Immature natural killer cell (primary cell): ENCODE data around the gene OR13J1. TPM values are rescaled to one million over a fixed set of nuclear protein-coding genes. Genes with fewer than 3 reads are reported as not detected.
"Not testable (repeated sequence)": the region's sequence is repeated elsewhere in the genome, so short reads cannot be mapped to it uniquely, and the experiment has no call there.

Source experiments
- DNase-seq, 3 donors: peaks; one replicate each; pipeline ENCODE4 v3.0.0; 2022; ENCODE audit warnings: mixed read lengths in 1 of 3
- H3K27ac Mint-ChIP-seq, 6 donors: one replicate each; pipeline ENCODE4 v1.8.0; 2020; ENCODE audit warnings: mixed read lengths in 6 of 6, mild to moderate bottlenecking in 5 of 6, inconsistent platforms in 4 of 6, moderate library complexity in 3 of 6
- H3K27me3 Mint-ChIP-seq, 3 donors: one replicate each; pipeline ENCODE4 v1.8.0; 2020 to 2021; ENCODE audit warnings: low read depth in 3 of 3, mild to moderate bottlenecking in 3 of 3, mixed read lengths in 3 of 3, moderate library complexity in 3 of 3, inconsistent platforms in 1 of 3
- H3K36me3 Mint-ChIP-seq, 3 donors: one replicate each; pipeline ENCODE4 v1.8.0; 2020; ENCODE audit warnings: mixed read lengths in 3 of 3, inconsistent platforms in 2 of 3, mild to moderate bottlenecking in 2 of 3
- H3K4me1 Mint-ChIP-seq, 2 donors: one replicate each; pipeline ENCODE4 v1.8.0; 2020; ENCODE audit warnings: inconsistent platforms in 2 of 2, mild to moderate bottlenecking in 2 of 2, mixed read lengths in 2 of 2, moderate library complexity in 1 of 2
- H3K4me3 Mint-ChIP-seq, 5 donors: one replicate each; pipeline ENCODE4 v1.8.0; 2020; ENCODE audit warnings: mild to moderate bottlenecking in 5 of 5, mixed read lengths in 5 of 5, inconsistent platforms in 3 of 5, moderate library complexity in 3 of 5
- H3K9me3 Mint-ChIP-seq, 6 donors: one replicate each; pipeline ENCODE4 v1.8.0; 2020; ENCODE audit warnings: mild to moderate bottlenecking in 6 of 6, mixed read lengths in 6 of 6, inconsistent platforms in 4 of 6, moderate library complexity in 3 of 6
- polyA plus RNA-seq, 3 donors: library from polyadenylated mRNA; unstranded; fragments of 300-500 nt; fragmentation: Illumina TruSeq; gene quantifications; one replicate each; pipeline ENCODE4 v1.2.3, GENCODE V29; 2021

Gene OR13J1
- polyA plus RNA-seq, 3 donors from 2014 or later: not detected

DNA sequence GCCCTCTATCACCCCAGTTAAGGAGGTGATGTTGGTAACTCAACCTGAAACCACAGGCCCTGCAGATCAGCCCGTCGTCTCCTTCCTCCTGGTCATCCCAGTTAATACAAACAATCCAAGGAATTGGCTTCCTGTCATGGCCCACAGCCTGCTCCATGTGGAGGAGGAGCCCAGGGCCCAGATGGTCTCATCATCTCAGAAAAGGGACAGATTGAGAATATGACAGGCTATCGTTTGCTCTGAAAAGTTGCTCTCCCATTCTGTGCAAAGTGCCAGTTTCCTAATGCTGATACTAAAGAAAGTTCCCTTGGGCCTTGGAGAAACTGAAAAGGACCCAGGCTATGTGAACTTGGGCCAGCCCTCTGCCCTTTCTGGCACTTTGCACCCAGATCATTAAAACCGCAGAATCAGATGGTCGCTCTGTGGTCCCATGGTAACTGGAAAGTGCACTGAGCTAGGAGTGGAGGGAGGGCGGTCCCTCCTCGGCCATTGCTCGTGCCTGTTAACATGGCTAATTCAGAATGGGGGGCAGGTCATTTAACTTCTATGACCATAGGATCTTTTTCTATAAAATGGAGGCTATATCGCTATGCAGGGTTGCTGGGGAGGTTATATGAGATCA lies 38.4 kb upstream of the OR13J1 start:
- no peaks in the 10 kb centered on the region for H3K36me3 Mint-ChIP-seq
- no peak overlapping the region for H3K27ac Mint-ChIP-seq
- peaks cover 2 to 8% of the 10 kb centered on the region in 2 donors for H3K4me1 Mint-ChIP-seq
- no peak overlapping the region for H3K4me3 Mint-ChIP-seq
- DNase-seq: no peak
- H3K9me3 Mint-ChIP-seq: no peaks in the 10 kb centered on the region
- peaks cover 1 to 5% (median 1%) of the 10 kb centered on the region in 3 donors for H3K27me3 Mint-ChIP-seq

DNA sequence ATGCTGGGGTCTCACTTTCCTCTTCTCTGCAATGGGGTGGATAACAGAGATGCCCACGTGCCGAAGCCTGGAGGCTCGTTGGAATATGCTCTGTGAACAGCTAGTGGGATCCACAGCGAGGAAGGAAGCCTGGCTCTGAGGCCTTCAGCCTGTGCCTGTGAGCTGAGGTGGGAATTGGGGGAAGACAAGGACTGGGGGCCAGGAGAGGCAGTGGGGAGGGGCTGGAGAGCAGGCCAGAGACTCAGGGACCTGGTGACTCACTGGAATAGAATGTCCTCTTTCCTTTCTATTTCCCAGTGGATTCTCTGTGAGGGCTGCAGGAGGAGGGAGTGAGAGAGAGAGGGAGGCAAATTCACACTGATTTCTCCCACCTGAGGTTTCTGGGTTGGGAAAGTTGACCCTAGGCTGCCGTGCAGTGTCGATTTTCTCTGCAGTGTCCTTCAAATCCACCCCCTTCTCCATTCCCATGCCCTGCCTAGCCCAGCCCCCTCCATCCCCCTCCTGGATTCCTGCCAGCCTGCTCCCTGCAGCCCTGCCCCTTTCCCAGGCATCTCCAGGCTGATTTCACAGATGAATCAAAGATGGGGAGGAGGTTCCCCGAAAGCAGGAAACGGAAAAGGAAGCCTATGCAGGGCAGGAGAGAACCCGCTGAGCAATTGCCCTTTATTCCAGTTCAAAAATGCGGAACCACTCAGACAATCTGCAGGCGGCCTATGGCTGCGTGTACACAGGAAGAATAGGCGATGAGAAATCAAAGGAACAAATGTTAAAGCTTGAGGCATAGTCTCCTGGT lies 37.7 kb upstream of the OR13J1 start:
- Mint-ChIP-seq H3K4me3 (no peak overlapping the region), H3K27me3 (peaks cover 1 to 6% (median 1%) of the 10 kb centered on the region in 3 donors), H3K27ac (no peak overlapping the region), H3K36me3 (no peaks in the 10 kb centered on the region), H3K4me1 (peaks cover 2 to 8% of the 10 kb centered on the region in 2 donors), H3K9me3 (no peaks in the 10 kb centered on the region)
- no peak for DNase-seq

DNA sequence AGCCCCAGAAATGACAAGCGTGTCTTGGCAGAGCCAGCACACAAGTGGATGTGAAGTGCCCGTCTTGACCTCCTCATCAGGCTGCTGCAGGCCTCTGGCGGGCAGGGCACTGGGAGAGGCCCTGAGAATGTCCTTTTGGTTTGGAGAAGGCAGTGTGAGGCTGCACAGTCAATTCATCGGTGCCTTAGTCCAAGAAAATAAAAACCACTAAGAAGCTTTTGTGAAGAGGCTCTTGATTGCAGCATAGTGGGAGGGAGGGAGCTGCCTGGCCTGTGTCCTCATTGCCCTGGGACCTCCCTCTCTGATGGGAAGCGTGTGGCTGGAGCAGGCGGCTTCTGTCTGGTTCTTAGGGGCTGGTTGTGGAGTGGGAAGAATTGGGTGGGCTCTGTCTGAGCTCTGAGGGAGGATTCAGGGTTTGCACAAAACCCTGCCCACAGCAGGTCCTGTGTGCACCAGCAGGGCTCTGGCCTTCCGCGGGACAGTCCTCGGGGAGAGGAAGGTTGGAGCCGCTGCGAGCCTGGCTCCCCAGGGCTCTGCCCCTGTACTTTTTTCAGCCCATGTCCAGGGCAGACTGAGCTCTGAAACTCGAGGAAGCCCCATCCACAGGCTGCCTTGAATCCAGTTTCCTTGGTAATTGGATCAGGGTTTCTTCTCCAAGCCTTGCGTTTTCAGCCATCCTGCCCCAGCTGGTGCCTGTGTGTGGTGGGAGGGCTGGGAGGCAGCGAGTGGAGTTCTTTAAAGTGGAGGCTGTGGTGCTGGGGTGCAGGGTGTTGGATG lies 36.9 kb upstream of the OR13J1 start:
- peaks cover 1 to 9% (median 4%) of the 10 kb centered on the region in 3 donors for H3K27me3 Mint-ChIP-seq
- H3K4me3 Mint-ChIP-seq: no peak overlapping the region
- no peaks in the 10 kb centered on the region for H3K9me3 Mint-ChIP-seq
- H3K27ac Mint-ChIP-seq: no peak overlapping the region
- DNase-seq: no peak
- H3K36me3 Mint-ChIP-seq: no peaks in the 10 kb centered on the region
- peaks cover 2 to 8% of the 10 kb centered on the region in 2 donors for H3K4me1 Mint-ChIP-seq

DNA sequence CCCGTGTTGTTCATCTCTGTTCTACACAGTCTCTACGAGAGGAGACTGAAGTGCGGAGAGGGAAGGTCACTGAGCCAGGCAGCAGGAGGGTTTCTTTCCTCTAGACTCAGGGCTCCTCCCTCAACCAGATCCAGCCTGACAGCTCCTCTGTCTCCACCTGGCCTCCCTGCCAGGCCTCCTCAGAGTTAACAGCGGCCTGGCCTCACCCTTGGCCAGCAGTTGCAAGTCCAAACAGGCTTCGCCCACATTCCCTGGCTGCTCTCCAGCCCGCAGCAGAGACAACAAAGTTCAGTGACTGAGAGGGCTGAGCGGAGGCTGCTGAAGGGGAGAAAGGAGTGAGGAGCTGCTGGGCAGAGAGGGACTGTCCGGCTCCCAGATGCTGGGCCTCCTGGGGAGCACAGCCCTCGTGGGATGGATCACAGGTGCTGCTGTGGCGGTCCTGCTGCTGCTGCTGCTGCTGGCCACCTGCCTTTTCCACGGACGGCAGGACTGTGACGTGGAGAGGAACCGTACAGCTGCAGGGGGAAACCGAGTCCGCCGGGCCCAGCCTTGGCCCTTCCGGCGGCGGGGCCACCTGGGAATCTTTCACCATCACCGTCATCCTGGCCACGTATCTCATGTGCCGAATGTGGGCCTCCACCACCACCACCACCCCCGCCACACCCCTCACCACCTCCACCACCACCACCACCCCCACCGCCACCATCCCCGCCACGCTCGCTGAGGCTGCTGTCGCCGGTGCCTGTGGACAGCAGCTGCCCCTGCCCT lies 35.9 kb upstream of the OR13J1 start, which contains the start of gene HRCT1:
TSS of gene HRCT1 (plus strand) at position 291 of the 768 bp plus-strand sequence. CDS start at position 377, 86 bp downstream.
- Mint-ChIP-seq H3K27me3 (peaks cover 1 to 9% (median 6%) of the 10 kb centered on the region in 3 donors), H3K27ac (no peak within 1 kb of the TSS), H3K9me3 (no peaks in the 10 kb centered on the region), H3K4me3 (no peak within 1 kb of the TSS), H3K4me1 (peaks cover 1 to 5% of the 10 kb centered on the region in 2 donors), H3K36me3 (no peaks in the 10 kb centered on the region)
- DNase-seq: no peak

DNA sequence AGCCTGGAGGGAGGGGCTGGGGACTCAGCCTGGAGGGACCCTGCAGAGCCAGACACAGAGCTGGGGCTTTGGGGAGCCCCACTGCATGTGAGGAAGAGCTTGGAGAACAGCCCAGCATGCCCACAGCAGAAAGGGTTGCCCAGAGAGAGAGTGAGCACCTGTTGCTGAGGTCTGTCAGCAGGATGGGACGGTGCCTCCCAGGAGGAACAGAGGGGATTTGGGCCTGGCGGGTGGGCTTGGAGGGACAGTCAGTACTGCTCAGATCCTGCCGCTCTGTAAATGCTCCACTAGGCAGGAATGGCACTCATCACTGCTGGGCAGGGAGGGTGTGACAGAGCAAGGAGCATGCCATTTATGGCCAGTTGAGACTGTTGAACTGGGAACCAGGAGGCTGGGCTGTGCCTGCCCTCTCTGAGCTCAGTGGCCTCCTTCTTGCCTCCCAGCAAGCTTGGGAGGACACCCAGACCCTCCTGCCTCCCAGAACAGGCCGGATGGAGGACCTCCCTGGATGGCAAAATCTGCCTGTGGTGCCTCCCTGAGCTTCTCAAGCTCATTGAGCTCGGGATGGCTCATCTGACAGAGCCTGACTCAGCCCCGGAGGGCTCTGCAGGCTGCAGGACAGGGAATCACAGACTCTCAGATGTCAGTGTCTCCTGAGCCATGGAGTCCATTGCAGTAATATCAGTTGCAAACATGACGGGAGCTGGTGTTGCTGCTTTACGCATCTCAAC lies 35.0 kb upstream of the OR13J1 start:
- Mint-ChIP-seq H3K4me1 (no peaks in the 10 kb centered on the region), H3K4me3 (no peak overlapping the region), H3K36me3 (no peaks in the 10 kb centered on the region), H3K9me3 (no peaks in the 10 kb centered on the region), H3K27me3 (peaks cover 1 to 9% (median 6%) of the 10 kb centered on the region in 3 donors), H3K27ac (no peak overlapping the region)
- DNase-seq: no peak

DNA sequence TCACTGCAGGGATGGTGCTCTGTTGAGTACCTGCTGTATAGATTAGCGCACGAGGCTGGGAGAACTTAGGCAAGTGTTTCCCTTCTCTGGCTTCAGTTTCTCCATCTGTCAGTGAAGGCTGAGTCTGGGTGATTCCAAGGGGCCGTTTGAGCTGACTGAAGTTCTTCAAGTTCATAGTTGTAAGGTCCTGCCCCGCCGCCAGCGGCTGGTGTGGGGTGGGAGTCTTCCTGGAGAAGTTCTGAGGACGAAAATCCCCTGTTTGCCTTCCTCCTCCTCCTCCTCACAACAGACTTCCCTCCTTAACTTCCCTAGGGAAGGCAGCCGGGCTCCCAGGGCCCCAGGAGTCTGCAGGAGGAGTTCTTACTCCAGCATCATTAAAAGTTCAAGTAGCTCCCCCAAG lies 34.1 kb upstream of the OR13J1 start:
- H3K4me3 Mint-ChIP-seq: no peak overlapping the region
- H3K4me1 Mint-ChIP-seq: no peaks in the 10 kb centered on the region
- H3K36me3 Mint-ChIP-seq: no peaks in the 10 kb centered on the region
- peaks cover 4 to 9% (median 6%) of the 10 kb centered on the region in 3 donors for H3K27me3 Mint-ChIP-seq
- no peaks in the 10 kb centered on the region for H3K9me3 Mint-ChIP-seq
- H3K27ac Mint-ChIP-seq: no peak overlapping the region
- no peak for DNase-seq

DNA sequence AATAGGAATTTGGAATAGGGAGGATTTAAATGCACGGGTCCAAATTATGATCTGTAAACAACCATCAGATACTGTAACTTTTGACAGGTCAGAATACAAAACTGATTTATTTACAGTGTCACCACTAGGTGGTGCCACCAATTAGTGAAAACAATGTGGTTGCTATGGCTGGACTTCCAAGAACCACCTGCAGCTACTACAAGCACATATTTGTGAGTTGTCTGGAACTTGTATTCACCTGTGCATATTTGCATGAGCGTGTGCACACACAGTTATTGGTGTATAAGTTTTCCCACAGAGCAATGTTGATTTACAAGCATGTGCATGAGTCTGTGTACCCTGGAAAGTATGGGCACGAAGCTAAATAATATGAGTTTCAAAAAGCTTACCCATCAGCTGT lies 32.8 kb upstream of the OR13J1 start:
- H3K4me3 Mint-ChIP-seq: no peak overlapping the region

DNA sequence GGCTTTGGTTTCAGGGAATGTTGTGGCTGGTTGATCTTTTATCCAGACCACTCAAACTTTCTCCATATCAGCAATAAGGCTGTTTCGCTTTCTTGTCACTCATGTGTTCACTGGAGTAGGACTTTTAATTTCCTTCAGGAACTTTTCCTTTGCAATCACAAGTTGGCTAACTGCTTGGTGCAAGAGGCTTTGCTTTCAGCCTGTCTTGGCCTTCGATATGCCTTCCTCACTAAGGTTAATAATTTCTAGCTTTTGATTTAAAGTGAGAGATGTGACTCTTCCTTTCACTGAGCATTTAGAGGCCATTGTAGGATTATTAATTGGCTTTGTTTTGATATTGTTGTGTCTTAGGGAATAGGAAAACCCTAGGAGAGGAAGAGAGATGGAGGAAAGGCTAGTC lies 28.8 kb upstream of the OR13J1 start:
- Mint-ChIP-seq H3K36me3 (no peaks in the 10 kb centered on the region), H3K27ac (no peak overlapping the region), H3K9me3 (no peaks in the 10 kb centered on the region), H3K4me3 (no peak overlapping the region), H3K4me1 (no peaks in the 10 kb centered on the region), H3K27me3 (peaks cover 2 to 10% (median 10%) of the 10 kb centered on the region in 3 donors)
- no peak for DNase-seq

More for the DNA sequence above, 32.8 kb upstream of the OR13J1 start:
- no peaks in the 10 kb centered on the region for H3K36me3 Mint-ChIP-seq
- no peaks in the 10 kb centered on the region for H3K4me1 Mint-ChIP-seq
- H3K27me3 Mint-ChIP-seq: peaks cover 4 to 9% (median 5%) of the 10 kb centered on the region in 3 donors
- H3K27ac Mint-ChIP-seq: no peak overlapping the region
- DNase-seq: peak; percentile 9 to 29 (median 25)
- no peaks in the 10 kb centered on the region for H3K9me3 Mint-ChIP-seq

DNA sequence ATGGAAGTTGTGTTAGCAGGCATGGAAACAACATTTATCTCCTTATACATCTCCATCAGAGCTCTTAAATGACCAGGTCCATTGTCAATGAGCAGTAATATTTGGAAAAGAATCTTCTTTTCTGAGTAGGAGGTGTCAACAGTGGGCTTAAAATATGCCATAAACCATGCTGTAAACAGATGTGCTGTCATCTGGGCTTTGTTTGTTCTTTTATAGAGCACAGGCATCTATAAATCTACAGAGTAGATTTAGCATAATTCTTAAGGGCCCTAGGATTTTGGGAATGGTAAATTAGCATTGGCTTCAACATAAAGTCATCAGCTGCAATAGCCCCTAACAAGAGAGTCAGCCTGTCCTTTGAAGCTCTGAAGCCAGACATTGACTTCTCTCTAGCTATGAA lies 28.1 kb upstream of the OR13J1 start:
- Mint-ChIP-seq H3K27ac (no peak overlapping the region), H3K36me3 (no peaks in the 10 kb centered on the region), H3K27me3 (peaks cover 2 to 10% (median 9%) of the 10 kb centered on the region in 3 donors), H3K4me3 (no peak overlapping the region), H3K9me3 (no peaks in the 10 kb centered on the region), H3K4me1 (no peaks in the 10 kb centered on the region)
- no peak for DNase-seq

DNA sequence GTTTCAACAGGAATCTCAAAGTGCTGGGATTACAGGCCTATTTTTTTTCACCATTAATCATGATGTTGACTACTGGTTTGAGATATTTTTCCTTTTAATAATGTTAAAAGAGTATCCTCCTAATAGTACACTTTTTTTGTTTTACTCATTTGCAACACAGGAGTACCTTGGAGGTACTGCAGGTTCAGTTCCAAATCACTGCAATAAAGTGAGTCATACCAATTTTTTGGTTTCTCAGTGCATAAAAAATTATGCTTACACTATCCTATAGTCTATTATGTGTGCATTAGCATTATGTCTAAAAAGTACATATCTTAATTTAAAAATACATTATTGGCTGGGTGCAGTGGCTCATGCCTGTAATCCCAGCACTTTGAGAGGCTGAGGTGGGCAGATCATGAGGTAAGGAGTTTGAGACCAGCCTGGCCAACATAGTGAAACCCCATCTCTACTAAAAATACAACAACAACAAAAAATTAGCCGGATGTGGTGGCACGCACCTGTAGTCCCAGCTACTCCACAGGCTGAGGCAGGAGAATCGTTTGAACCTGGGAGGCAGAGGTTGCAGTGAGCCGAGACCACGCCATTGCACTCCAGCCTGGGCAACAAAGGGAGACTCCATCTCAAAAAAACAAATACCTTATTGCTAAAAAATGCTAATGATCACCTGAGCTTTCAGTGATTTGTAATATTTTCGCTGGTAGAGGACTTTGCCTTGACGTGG lies 27.3 kb upstream of the OR13J1 start:
- H3K4me1 Mint-ChIP-seq, H3K27ac Mint-ChIP-seq, H3K9me3 Mint-ChIP-seq, DNase-seq, H3K36me3 Mint-ChIP-seq, H3K4me3 Mint-ChIP-seq: not testable (repeated sequence)
- H3K27me3 Mint-ChIP-seq: peaks cover 2 to 10% (median 9%) of the 10 kb centered on the region in 3 donors

DNA sequence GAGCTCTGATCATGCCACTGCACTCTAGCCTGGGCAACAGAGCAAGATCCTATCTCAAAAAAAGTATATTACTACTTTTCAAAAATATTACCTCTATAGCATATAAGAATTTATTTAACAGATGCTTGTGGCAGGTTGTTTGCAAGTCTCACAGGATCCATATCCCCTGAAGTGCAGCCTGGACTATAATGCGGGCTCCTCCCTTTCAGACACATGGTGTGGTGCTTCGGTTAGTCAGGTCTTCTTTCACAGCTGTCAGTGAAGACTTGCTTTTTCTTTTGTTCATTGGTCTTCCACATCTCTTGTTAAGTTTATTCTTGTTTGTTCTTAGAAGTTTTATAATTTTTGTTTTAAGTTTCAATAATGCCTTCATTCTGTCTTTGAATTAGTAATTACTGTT lies 26.4 kb upstream of the OR13J1 start:
- H3K9me3 Mint-ChIP-seq: no peaks in the 10 kb centered on the region
- H3K4me1 Mint-ChIP-seq: no peaks in the 10 kb centered on the region
- H3K4me3 Mint-ChIP-seq: no peak overlapping the region
- no peak overlapping the region for H3K27ac Mint-ChIP-seq
- peaks cover 2 to 9% (median 5%) of the 10 kb centered on the region in 3 donors for H3K27me3 Mint-ChIP-seq
- H3K36me3 Mint-ChIP-seq: peaks cover 0 to 3% (median 0%) of the 10 kb centered on the region in 3 donors
- no peak for DNase-seq

DNA sequence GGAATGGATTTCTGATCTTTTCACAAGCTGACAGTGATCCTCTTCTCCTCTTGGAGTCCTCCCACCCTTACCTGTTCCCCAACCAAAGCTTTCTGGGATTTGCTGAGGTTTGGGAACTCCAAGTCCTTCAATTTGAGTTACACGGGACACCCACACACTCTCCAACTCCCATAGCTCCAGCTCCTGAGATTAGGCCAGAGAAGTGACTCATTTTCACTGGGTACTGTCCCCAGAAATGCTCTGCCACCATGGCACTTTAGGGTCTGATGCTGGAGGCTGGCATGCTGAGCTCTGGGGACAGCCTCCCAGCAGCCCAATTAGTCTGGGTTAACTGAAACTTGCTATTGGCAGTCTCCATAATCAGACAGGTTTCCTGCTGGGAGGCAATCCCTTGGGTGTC lies 21.9 kb upstream of the OR13J1 start:
- H3K27ac Mint-ChIP-seq: no peak overlapping the region
- no peaks in the 10 kb centered on the region for H3K4me1 Mint-ChIP-seq

More for the DNA sequence above, 21.9 kb upstream of the OR13J1 start:
- Mint-ChIP-seq H3K36me3 (peaks cover 0 to 4% (median 0%) of the 10 kb centered on the region in 3 donors), H3K9me3 (peaks cover 0 to 1% (median 0%) of the 10 kb centered on the region in 6 donors), H3K4me3 (no peak overlapping the region), H3K27me3 (peaks cover 0 to 12% (median 5%) of the 10 kb centered on the region in 3 donors)
- no peak for DNase-seq
